Liver (tissue), 3 donors: Measurements from ENCODE around the gene DLL1.

Source experiments
- CTCF ChIP-seq: fragments of 150-350 bp; IDR thresholded peaks from 2 replicates; pipeline ENCODE4 v1.5.1; 2017; ENCODE audit warnings: improper control_type of control experiment, low read depth, low read length; ENCODE audit not compliant: missing input control
- EGR1 ChIP-seq, 2 donors: IDR thresholded peaks; 2 replicates each; pipeline ENCODE4 v1.6.1; 2016 to 2018; ENCODE audit warnings: antibody characterized with exemption in 2 of 2, low read depth in 2 of 2
- GABPA ChIP-seq, 2 donors: IDR thresholded peaks in 1 of 2; conservative IDR thresholded peaks in 1 of 2; 2 replicates each; pipeline ENCODE4 v1.6.1; 2016; ENCODE audit warnings: antibody characterized with exemption in 2 of 2, mild to moderate bottlenecking in 1 of 2, moderate library complexity in 1 of 2
- JUND ChIP-seq, 2 donors: IDR thresholded peaks; 2 replicates each; pipeline ENCODE4 v1.6.1; 2016; ENCODE audit warnings: antibody characterized with exemption in 2 of 2
- MAX ChIP-seq: IDR thresholded peaks from 2 replicates; pipeline ENCODE4 v1.6.1; 2016; ENCODE audit warnings: antibody characterized with exemption
- RAD21 ChIP-seq, 2 donors: IDR thresholded peaks; 2 replicates each; pipeline ENCODE4 v1.6.1; 2016; ENCODE audit warnings: antibody characterized with exemption in 2 of 2, mild to moderate bottlenecking in 2 of 2
- SP1 ChIP-seq: IDR thresholded peaks from 2 replicates; pipeline ENCODE4 v1.6.1; 2018; ENCODE audit warnings: antibody characterized with exemption, mild to moderate bottlenecking
- TAF1 ChIP-seq: conservative IDR thresholded peaks from 2 replicates; pipeline ENCODE4 v1.6.1; 2016; ENCODE audit warnings: antibody characterized with exemption, mild to moderate bottlenecking
- YY1 ChIP-seq: IDR thresholded peaks from 2 replicates; pipeline ENCODE4 v1.6.1; 2016; ENCODE audit warnings: antibody characterized with exemption, mild to moderate bottlenecking
- TF ChIP-seq, protein P1 (sequence below): IDR thresholded peaks from 2 replicates; pipeline ENCODE4 v1.6.1; 2016; ENCODE audit warnings: antibody characterized with exemption
- TF ChIP-seq, protein P2 (sequence below): IDR thresholded peaks from 2 replicates; pipeline ENCODE4 v1.6.1; 2016; ENCODE audit warnings: antibody characterized with exemption, mild to moderate bottlenecking
- donor health status: healthy.
- donor health status: healthy.

DNA sequence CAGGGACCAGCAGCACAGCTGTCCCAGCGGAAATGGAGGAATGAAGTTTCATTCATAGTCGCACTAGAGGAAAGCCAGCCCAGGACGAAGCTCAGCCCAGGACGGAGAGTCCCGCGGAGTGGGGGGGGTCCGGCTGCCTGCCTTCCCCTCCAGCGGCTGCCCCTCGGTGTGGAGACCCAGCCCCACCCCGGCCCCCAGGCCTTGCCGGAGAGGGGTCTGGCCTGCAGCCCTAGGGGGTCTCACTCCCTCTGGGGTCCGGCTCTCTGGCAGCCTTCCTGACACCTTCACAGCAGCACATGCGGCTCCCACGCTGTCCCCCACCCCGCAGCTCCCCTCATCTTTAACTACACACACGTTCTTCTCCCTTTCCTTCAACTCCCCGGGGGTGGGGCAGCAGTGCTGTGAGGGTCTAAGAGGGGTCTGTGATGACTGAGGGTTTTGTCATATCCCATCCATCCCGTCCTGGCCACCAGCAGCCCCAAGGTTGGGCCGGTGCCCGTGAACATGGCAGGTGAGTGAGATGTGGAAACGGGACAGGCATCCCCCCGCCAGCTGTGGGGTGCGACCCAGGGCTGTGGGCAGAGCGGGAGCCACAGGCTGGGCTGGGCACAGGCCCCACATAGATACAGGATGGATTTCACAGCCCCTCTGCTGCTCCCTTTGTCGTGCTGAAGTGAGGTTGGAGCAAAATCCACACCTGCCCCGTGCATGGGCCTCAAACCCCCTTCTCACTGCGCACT lies 41.8 kb downstream of the DLL1 start:
- TF ChIP-seq TAF1 (no peak), CTCF (no peak), SP1 (no peak), JUND (IDR thresholded peaks at IDR 0.05) (no peak), GABPA (IDR thresholded peaks at IDR 0.05 in 1 of 2, conservative IDR thresholded peaks at IDR 0.05 in 1 of 2) (no peak), MAX (no peak), EGR1 (IDR thresholded peaks at IDR 0.05; ENCODE audit: low read depth in 2 of 2) (no peak), RAD21 (IDR thresholded peaks at IDR 0.05) (no peak), YY1 (no peak)
- TF ChIP-seq, protein P1, sequence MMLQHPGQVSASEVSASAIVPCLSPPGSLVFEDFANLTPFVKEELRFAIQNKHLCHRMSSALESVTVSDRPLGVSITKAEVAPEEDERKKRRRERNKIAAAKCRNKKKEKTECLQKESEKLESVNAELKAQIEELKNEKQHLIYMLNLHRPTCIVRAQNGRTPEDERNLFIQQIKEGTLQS = no peak
- TF ChIP-seq, protein P2, sequence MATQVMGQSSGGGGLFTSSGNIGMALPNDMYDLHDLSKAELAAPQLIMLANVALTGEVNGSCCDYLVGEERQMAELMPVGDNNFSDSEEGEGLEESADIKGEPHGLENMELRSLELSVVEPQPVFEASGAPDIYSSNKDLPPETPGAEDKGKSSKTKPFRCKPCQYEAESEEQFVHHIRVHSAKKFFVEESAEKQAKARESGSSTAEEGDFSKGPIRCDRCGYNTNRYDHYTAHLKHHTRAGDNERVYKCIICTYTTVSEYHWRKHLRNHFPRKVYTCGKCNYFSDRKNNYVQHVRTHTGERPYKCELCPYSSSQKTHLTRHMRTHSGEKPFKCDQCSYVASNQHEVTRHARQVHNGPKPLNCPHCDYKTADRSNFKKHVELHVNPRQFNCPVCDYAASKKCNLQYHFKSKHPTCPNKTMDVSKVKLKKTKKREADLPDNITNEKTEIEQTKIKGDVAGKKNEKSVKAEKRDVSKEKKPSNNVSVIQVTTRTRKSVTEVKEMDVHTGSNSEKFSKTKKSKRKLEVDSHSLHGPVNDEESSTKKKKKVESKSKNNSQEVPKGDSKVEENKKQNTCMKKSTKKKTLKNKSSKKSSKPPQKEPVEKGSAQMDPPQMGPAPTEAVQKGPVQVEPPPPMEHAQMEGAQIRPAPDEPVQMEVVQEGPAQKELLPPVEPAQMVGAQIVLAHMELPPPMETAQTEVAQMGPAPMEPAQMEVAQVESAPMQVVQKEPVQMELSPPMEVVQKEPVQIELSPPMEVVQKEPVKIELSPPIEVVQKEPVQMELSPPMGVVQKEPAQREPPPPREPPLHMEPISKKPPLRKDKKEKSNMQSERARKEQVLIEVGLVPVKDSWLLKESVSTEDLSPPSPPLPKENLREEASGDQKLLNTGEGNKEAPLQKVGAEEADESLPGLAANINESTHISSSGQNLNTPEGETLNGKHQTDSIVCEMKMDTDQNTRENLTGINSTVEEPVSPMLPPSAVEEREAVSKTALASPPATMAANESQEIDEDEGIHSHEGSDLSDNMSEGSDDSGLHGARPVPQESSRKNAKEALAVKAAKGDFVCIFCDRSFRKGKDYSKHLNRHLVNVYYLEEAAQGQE = no peak
